SK-N-MC (cell line): Measurements from ENCODE around the gene MAGEF1.

Experiments used
- DNase-seq: peaks from one replicate; pipeline ENCODE4 v3.0.0-alpha.2; 2011; ENCODE audit warnings: low read depth, low spot score
- H3K27ac ChIP-seq: fragments of 200-600 bp; sonication (generic); 2 replicates; pipeline ENCODE4 v1.5.1; 2016; ENCODE audit warnings: mixed run types
- H3K36me3 ChIP-seq: fragments of 200-600 bp; sonication (generic); 2 replicates; pipeline ENCODE4 v1.6.1; 2017; ENCODE audit warnings: antibody characterized with exemption, low read length, mixed read lengths; ENCODE audit not compliant: insufficient read depth
- H3K4me3 ChIP-seq: fragments of 200-600 bp; sonication (generic); 2 replicates; pipeline ENCODE4 v1.5.1; 2016
- H3K9ac ChIP-seq: fragments of 200-600 bp; sonication (generic); 2 replicates; pipeline ENCODE4 v1.8.0; 2017; ENCODE audit warnings: mixed run types, mixed read lengths; ENCODE audit not compliant: insufficient read length
- H3K9me3 ChIP-seq: fragments of 200-600 bp; sonication (generic); 2 replicates; pipeline ENCODE4 v1.6.1; 2017; ENCODE audit warnings: low read depth, mild to moderate bottlenecking, antibody characterized with exemption, low read length, moderate library complexity, mixed read lengths
- EZH2 ChIP-seq: fragments of 200-600 bp; sonication (generic); IDR thresholded peaks from one replicate; pipeline ENCODE4 v1.6.1; 2017; ENCODE audit warnings: antibody characterized with exemption
- FOXP2 ChIP-seq: optimal IDR thresholded peaks from 2 replicates; pipeline ENCODE3; 2011; ENCODE audit warnings: mild to moderate bottlenecking, moderate library complexity; ENCODE audit not compliant: insufficient read depth; ENCODE audit errors: extremely low read length, control extremely low read depth
- POLR2AphosphoS5 ChIP-seq: IDR thresholded peaks from 2 replicates; pipeline ENCODE4 v1.6.1; 2012; ENCODE audit warnings: mild to moderate bottlenecking, low read depth, low read length, borderline replicate concordance

Gene MAGEF1

GRCh38 chr3:184717399-184717983, 5.6 kb upstream of the MAGEF1 start:
- no peaks in the 10 kb centered on the region for H3K9me3 ChIP-seq
- H3K9ac ChIP-seq, result peak overlapping the region; percentile 61
- peaks cover 4% of the 10 kb centered on the region; the same call in 1 of the 2 replicates for H3K36me3 ChIP-seq
- H3K4me3 ChIP-seq, result peak overlapping the region; percentile 62
- peak; percentile 88 for DNase-seq
- TF ChIP-seq FOXP2, result no peak
- TF ChIP-seq POLR2AphosphoS5, result peak; percentile 60; the same call in 1 of the 2 replicates
- no peak for TF ChIP-seq EZH2
- peak overlapping the region; percentile 87 for H3K27ac ChIP-seq

- Histone ChIP-seq H3K27ac (peak overlapping the region; percentile 87), H3K9ac (peak overlapping the region; percentile 61), H3K9me3 (no peaks in the 10 kb centered on the region), H3K4me3 (peak overlapping the region; percentile 62), H3K36me3 (peaks cover 4% of the 10 kb centered on the region; the same call in 1 of the 2 replicates)
- DNase-seq, result no peak
- no peak for TF ChIP-seq EZH2
Measured at GRCh38 chr3:184716622-184717398, 4.9 kb upstream of the MAGEF1 start.

- peak overlapping the region; percentile 62 for H3K4me3 ChIP-seq
- no peak for DNase-seq
- H3K36me3 ChIP-seq, result peaks cover 4% of the 10 kb centered on the region; the same call in 1 of the 2 replicates
- peak overlapping the region; percentile 61 for H3K9ac ChIP-seq
- no peaks in the 10 kb centered on the region for H3K9me3 ChIP-seq
- peak overlapping the region; percentile 87 for H3K27ac ChIP-seq
- no peak for TF ChIP-seq EZH2
- no peak for TF ChIP-seq FOXP2
Measured at GRCh38 chr3:184715943-184716621, 4.2 kb upstream of the MAGEF1 start.

- H3K27ac ChIP-seq, result peak overlapping the region; percentile 97
- no peak for DNase-seq
- peaks cover 22% of the 10 kb centered on the region for H3K36me3 ChIP-seq
- TF ChIP-seq EZH2 (no peak), POLR2AphosphoS5 (no peak), FOXP2 (no peak)
- H3K9me3 ChIP-seq, result no peaks in the 10 kb centered on the region
- H3K9ac ChIP-seq, result peak overlapping the region; percentile 58
- peak overlapping the region; percentile 88 for H3K4me3 ChIP-seq
Measured at GRCh38 chr3:184713521-184713920, 1.7 kb upstream of the MAGEF1 start.

- TF ChIP-seq EZH2 (no peak), FOXP2 (no peak), POLR2AphosphoS5 (no peak; the same call in 1 of the 2 replicates)
- no peak for DNase-seq
- no peaks in the 10 kb centered on the region for H3K9me3 ChIP-seq
- peak overlapping the region; percentile 88 for H3K4me3 ChIP-seq
- peak overlapping the region; percentile 58 for H3K9ac ChIP-seq
- peaks cover 27% of the 10 kb centered on the region for H3K36me3 ChIP-seq
- H3K27ac ChIP-seq, result peak overlapping the region; percentile 97
Measured at GRCh38 chr3:184713040-184713355, 1.1 kb upstream of the MAGEF1 start.

GRCh38 chr3:184712248-184713039, 580 bp upstream of the MAGEF1 start:
- peak overlapping the region; percentile 89 for H3K9ac ChIP-seq
- peaks cover 32% of the 10 kb centered on the region for H3K36me3 ChIP-seq
- H3K4me3 ChIP-seq, result peak overlapping the region; percentile 88
- no peaks in the 10 kb centered on the region for H3K9me3 ChIP-seq
- no peak; the same call in 1 of the 2 replicates for TF ChIP-seq POLR2AphosphoS5
- no peak for TF ChIP-seq EZH2
- TF ChIP-seq FOXP2, result no peak
- peak overlapping the region; percentile 97 for H3K27ac ChIP-seq
- no peak for DNase-seq

GRCh38 chr3:184710870-184711492, 883 bp downstream of the MAGEF1 start:
- no peak for TF ChIP-seq FOXP2
- TF ChIP-seq POLR2AphosphoS5, result no peak; the same call in none of the 2 replicates
- TF ChIP-seq EZH2, result no peak
- Histone ChIP-seq H3K4me3 (peak overlapping the region; percentile 88), H3K27ac (peak overlapping the region; percentile 97), H3K9ac (peak overlapping the region; percentile 89), H3K9me3 (no peaks in the 10 kb centered on the region), H3K36me3 (peaks cover 39% of the 10 kb centered on the region)
- no peak for DNase-seq
